SK-N-MC (cell line): Measurements from ENCODE around the gene RGS3.

Source experiments
- EZH2 ChIP-seq: fragments of 200-600 bp; sonication (generic); IDR thresholded peaks from one replicate; pipeline ENCODE4 v1.6.1; 2017; ENCODE audit warnings: antibody characterized with exemption
- FOXP2 ChIP-seq: optimal IDR thresholded peaks from 2 replicates; pipeline ENCODE3; 2011; ENCODE audit warnings: mild to moderate bottlenecking, moderate library complexity; ENCODE audit not compliant: insufficient read depth; ENCODE audit errors: extremely low read length, control extremely low read depth
- POLR2AphosphoS5 ChIP-seq: IDR thresholded peaks from 2 replicates; pipeline ENCODE4 v1.6.1; 2012; ENCODE audit warnings: mild to moderate bottlenecking, low read depth, low read length, borderline replicate concordance

DNA sequence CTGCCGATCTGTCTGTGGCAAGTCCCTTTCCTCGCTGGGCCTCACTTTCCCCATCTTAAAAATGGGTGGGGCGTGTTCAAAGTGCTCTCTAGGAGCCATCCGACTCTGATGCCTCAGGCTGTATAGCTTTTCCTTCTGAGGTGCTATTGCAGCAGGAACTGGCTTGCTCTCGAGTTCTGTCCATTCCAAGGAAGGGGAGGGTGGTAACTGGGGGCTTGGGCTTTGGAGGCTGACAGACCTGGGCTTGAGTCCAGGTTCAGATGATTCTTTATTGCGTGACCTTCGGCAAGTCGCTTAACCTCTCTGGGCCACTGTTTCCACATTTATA, 139.5 kb downstream of the RGS3 start:
- TF ChIP-seq EZH2 (no peak), POLR2AphosphoS5 (no peak), FOXP2 (no peak)
